GM19351 (cell line): ENCODE results near the gene MDM4.
"Not testable (repeated sequence)": the region's sequence is repeated elsewhere in the genome, so short reads cannot be mapped to it uniquely, and the experiment has no call there.

Experiments used
- ATAC-seq: cut with Tn5 transposase; IDR thresholded peaks from one replicate; pipeline ENCODE4 v1.9.1; 2021; ENCODE audit warnings: mild to moderate bottlenecking, moderate library complexity; ENCODE audit not compliant: unreplicated experiment

The MDM4 gene

GRCh38 chr1:204516180-204516879 lies at the start of gene MDM4:
Gene MDM4, plus strand, starts transcription at chr1:204516406. Its CDS starts 9,113 bp downstream, at chr1:204525519.
- ATAC-seq, result peak; percentile 80

- ATAC-seq, result no peak
Observed at GRCh38 chr1:204466416-204467405, 49.5 kb upstream of the MDM4 start.

GRCh38 chr1:204468206-204468605 lies 48.0 kb upstream of the MDM4 start:
- ATAC-seq, result no peak

- ATAC-seq, result no peak
Observed at GRCh38 chr1:204468766-204469302, 47.4 kb upstream of the MDM4 start.

- no peak for ATAC-seq
Observed at GRCh38 chr1:204469304-204469703, 46.9 kb upstream of the MDM4 start.

GRCh38 chr1:204471687-204472086 lies 44.5 kb upstream of the MDM4 start:
- no peak for ATAC-seq

GRCh38 chr1:204472660-204473059 lies 43.5 kb upstream of the MDM4 start:
- no peak for ATAC-seq

GRCh38 chr1:204473400-204473965 lies 42.7 kb upstream of the MDM4 start:
- ATAC-seq, result no peak

- no peak for ATAC-seq
Observed at GRCh38 chr1:204475656-204476432, 40.4 kb upstream of the MDM4 start.

- ATAC-seq, result no peak
Observed at GRCh38 chr1:204476563-204476962, 39.6 kb upstream of the MDM4 start.

GRCh38 chr1:204477036-204477740 lies 39.0 kb upstream of the MDM4 start:
- no peak for ATAC-seq

GRCh38 chr1:204478172-204478899 lies 37.9 kb upstream of the MDM4 start:
- no peak for ATAC-seq

- no peak for ATAC-seq
Observed at GRCh38 chr1:204478921-204479320, 37.3 kb upstream of the MDM4 start.

- no peak for ATAC-seq
Observed at GRCh38 chr1:204479387-204480136, 36.6 kb upstream of the MDM4 start.

- ATAC-seq, result peak; percentile 66
Observed at GRCh38 chr1:204480515-204480914, 35.7 kb upstream of the MDM4 start.

GRCh38 chr1:204483791-204484190 lies 32.4 kb upstream of the MDM4 start:
- no peak for ATAC-seq

- not testable (repeated sequence) for ATAC-seq
Observed at GRCh38 chr1:204486513-204487255, 29.5 kb upstream of the MDM4 start.

GRCh38 chr1:204487256-204487615 lies 29.0 kb upstream of the MDM4 start:
- no peak for ATAC-seq
